Stimulated activated CD8-positive, alpha-beta memory T cell treated with anti-CD3 and anti-CD28 coated beads, Interleukin-12 subunit alpha, Interleukin-12 subunit beta, amount 100 ng/mL, for 4 hours (primary cell): Measurements from ENCODE around the gene AKAP13.

Experiments
- DNase-seq: peaks from one replicate; pipeline ENCODE4 v3.0.0-alpha.2; 2020; ENCODE audit warnings: low read depth

The AKAP13 gene

GRCh38 chr15:85753791-85754452, 373.5 kb downstream of the AKAP13 start:
- DNase-seq = no peak

DNA sequence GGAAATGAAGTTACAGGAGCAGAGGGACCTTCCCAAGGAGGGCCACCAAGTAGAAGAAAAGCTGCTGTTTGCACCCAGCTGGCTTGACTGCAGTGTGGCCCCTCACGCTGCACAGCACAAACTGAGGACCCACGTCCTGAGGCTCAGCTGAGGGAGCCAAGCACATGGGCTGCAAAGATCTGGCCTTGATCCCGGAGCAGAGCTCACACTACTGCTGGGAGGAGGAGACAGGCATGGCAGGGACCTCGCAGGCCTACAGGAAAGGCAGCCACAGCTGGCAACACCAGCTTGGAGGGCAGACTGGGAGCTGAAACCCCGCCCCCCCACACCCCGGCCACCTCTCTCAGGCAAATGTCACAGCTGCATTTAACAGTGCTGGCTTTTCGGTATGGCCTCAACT, 374.6 kb downstream of the AKAP13 start:
- no peak for DNase-seq

- DNase-seq = no peak
Observed at GRCh38 chr15:85755471-85755870, 375.1 kb downstream of the AKAP13 start.

GRCh38 chr15:85755942-85756341, 375.5 kb downstream of the AKAP13 start:
- DNase-seq = no peak

- no peak for DNase-seq
Observed at GRCh38 chr15:85756411-85757072, 376.1 kb downstream of the AKAP13 start.

- DNase-seq = no peak
Observed at GRCh38 chr15:85757073-85757938, 376.9 kb downstream of the AKAP13 start.

GRCh38 chr15:85757939-85758654, 377.7 kb downstream of the AKAP13 start:
- no peak for DNase-seq

- DNase-seq = no peak
Observed at GRCh38 chr15:85758655-85758978, 378.2 kb downstream of the AKAP13 start.

- DNase-seq = no peak
Observed at GRCh38 chr15:85759376-85759775, 379.0 kb downstream of the AKAP13 start.

DNA sequence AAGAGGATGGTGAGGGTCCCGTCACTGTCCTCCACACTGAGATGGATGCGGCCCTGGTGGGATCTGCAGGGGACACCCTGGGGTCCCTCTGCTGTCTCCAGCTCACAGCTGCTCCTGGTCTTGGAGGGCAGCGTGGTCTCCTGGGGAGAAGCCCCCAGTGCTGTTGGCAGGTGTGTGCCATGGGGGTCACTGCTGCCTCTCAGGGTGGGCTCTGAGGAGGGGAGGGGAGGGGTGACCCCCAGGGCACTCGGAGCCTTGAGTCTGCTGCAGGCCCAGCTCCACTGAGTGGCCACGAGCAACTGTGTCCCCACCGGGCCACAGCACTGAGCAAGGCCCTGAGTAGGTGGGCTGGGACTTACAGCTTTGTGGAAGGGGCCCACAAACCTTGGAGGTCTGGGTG, 379.6 kb downstream of the AKAP13 start:
- DNase-seq = no peak

- no peak for DNase-seq
Observed at GRCh38 chr15:85760531-85761371, 380.3 kb downstream of the AKAP13 start.

DNA sequence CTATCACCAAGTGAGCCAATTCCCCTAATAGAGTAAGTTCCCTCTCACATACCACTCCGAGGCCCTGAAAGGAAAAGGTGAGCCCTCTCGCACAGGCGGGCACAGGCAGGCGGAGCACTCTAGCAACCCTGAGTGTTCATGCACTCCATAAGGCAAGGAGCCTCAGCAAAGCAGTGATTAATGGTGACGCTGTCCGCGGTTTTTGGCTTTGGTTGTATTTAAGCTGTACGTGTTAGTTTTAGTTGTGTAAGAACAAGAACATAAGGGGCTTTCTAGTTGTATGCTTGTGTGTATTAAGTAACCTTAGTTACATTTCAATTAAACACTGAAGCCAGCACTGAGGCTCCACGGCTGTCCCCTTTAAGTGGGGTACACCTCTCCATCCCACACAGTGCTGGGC, 381.2 kb downstream of the AKAP13 start:
- DNase-seq = no peak

DNA sequence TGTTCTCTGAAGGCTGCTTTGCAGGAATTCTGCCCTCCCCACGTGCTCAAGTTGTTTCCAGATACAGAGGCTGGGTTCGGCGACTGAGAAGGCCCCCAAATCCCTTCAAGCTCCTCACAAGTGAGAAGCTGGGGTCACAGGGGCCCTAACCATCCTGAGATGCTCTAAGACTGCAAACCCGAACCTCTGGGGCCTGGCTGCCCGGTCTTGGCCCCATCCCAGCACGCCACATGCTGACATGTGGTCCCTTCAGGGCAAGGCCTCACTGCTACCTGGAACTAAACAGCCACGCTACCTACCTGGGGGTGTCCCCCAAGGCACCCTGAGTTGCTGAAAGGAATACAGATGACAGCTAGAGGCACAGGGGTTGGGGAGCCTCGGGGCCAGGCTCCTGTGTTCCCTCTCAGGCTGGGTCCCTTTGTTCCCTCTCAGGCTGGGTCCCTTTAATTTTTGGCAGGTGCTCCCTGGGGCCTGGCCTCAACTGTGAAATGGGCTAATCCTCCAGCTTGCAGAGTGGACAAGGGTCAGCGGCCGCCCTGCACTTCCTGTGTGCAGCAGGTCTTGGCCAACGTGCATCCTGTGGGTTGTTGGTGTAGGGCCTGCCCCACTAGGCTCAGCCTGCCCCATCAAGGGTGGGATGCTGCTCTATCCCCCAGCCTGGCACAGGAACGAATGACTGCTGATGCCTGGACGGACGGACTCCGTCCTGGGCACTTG, 381.8 kb downstream of the AKAP13 start:
- DNase-seq = no peak

GRCh38 chr15:85762756-85763127, 382.3 kb downstream of the AKAP13 start:
- no peak for DNase-seq

DNA sequence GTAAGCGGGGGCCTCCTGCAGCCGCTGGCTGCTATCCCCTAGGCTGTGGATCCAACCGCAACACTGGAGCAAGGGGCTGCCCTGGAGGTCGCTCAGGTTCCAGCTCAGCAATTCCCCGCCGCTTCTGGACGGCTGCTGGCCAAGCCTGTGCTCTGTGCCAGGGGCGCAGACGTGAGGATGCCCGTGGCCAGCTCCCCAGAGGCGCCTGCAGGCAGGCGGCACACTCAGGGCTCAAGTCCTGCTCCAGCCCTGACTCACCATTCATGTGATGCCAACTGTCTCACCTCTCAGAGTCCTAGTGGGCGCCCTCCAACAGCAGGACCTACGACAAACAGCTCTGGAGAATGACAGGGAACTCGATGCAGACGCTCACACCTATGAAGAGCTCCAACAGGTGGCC, 382.8 kb downstream of the AKAP13 start:
- no peak for DNase-seq

DNA sequence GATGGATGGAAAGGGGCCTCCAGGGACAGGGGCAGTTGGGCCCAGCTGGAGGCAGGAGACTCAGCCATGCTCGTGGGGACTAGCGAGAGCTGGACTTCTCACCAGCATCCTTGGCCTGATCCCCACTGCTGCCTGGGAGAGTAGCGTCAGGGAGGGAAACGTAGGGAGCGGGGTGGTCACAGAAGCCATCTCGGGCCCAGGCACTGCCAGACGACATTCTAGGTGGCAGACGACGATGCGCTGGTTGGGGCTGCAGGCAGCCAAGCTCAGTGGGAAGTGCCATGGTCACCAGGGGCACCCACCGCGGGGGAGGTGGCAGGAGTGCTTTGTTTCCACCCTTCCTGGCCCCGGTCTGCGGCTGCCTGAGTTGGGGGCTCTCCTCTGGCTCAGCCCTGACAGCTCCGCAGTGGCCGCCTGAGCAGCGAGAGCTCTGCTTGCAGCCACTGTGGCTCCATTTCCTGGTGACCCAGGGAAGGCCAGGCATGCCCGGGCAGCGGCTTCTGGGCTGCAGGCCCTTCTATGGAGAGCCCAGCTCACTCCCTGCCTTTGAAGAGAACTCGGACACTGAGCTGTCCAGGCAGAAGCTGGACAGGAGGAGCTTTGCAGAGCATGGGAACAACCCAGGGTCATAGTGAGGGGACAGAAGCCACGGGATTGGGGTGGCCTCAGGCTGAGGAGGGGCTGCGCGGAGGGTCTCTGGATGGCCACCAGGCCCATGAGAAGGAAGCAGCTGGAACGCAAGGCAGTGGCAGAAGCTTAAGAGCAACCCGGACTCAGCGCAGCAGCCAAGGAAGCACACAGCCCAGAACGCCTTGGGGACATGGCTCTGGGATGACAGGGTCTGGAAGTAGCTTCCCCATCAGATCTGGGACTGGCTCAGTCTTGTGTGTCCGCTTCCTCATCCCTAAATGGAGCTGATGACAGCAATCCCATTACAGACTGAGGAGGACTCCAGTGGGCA, 383.6 kb downstream of the AKAP13 start:
- DNase-seq = no peak

GRCh38 chr15:85764649-85765277, 384.4 kb downstream of the AKAP13 start:
- DNase-seq = no peak

DNA sequence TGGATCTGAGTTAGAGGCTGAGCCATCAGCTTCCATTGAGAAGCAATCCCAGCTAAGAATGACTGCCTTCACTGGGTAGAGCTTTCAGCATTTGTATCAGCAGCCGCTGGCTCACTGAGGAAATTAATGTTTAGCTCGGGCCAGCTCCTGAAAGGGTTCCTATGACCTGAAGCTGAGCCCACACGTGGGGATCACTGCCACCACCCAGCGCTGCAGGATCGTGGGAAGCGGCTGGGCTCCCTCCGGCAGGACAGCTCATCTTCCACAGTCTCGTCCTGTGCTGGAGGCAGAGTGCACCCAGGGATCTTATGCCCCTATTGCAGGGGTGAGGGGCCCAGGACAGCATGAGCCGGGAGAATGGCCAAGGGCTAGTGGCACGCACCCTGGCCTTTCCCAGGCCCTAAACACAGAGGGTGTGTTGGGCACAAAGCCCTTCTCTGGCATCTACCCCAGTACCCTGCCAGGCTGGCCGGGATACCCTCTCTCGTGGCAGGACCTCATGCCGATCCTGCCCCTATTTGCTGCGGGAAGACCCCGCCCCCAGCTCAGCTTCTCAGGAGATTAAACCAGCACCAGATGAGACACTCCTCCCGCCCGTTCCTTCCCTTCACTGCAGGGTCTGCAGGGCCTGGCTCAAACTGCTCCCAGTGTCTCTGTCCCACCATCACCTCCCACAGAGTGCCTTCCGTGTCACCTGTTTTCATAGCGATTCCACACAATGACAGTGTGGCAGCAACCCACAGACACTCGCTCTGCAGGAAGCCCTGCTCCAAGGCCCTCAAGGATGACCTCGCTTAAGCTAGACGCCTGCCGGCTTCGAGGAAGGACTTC, 385.8 kb downstream of the AKAP13 start:
- no peak for DNase-seq
